Neuronal stem cell (in vitro differentiated cells): Measurements from ENCODE around the gene RTEL1.

ENCODE experiments used
- DNase-seq: peaks from one replicate; pipeline ENCODE4 v3.0.0-alpha.2; 2013; ENCODE audit warnings: low spot score
- H2AFZ ChIP-seq: one replicate; pipeline ENCODE4 v1.6.1; 2013; ENCODE audit warnings: mild to moderate bottlenecking, low read length, inconsistent platforms
- H2AK5ac ChIP-seq: 2 replicates; pipeline ENCODE4 v1.6.1; 2013; ENCODE audit warnings: low read depth, mild to moderate bottlenecking, inconsistent platforms, low read length, moderate library complexity, mixed read lengths
- H2BK120ac ChIP-seq: 2 replicates; pipeline ENCODE4 v1.6.1; 2013; ENCODE audit warnings: low read depth, mild to moderate bottlenecking, inconsistent platforms, low read length, moderate library complexity, mixed read lengths
- H2BK12ac ChIP-seq: one replicate; pipeline ENCODE4 v1.6.1; 2013; ENCODE audit warnings: low read length, inconsistent platforms
- H2BK15ac ChIP-seq: 2 replicates; pipeline ENCODE4 v1.6.1; 2013; ENCODE audit warnings: mild to moderate bottlenecking, low read length, inconsistent platforms, mixed read lengths
- H2BK5ac ChIP-seq: one replicate; pipeline ENCODE4 v1.6.1; 2013; ENCODE audit warnings: inconsistent platforms, mild to moderate bottlenecking, low read length, moderate library complexity
- H3K14ac ChIP-seq: one replicate; pipeline ENCODE4 v1.6.1; 2013; ENCODE audit warnings: low read length, inconsistent platforms
- H3K18ac ChIP-seq: 2 replicates; pipeline ENCODE4 v1.6.1; 2013; ENCODE audit warnings: low read length, inconsistent platforms
- H3K23ac ChIP-seq: 2 replicates; pipeline ENCODE4 v1.6.1; 2013; ENCODE audit warnings: low read depth, mild to moderate bottlenecking, mixed read lengths, low read length, inconsistent platforms; ENCODE audit not compliant: poor library complexity
- H3K27ac ChIP-seq: replicated peaks from 3 replicates; pipeline ENCODE4 v1.5.1; 2013; ENCODE audit warnings: low read length, inconsistent platforms
- H3K27me3 ChIP-seq, 3 experiments: 2 replicates each; pipeline ENCODE4 v1.6.1; 2013; ENCODE audit warnings: low read length in 3 of 3, mild to moderate bottlenecking in 2 of 3, inconsistent platforms in 1 of 3, low read depth in 1 of 3, mixed read lengths in 1 of 3, moderate library complexity in 1 of 3; ENCODE audit not compliant: control insufficient read depth in 3 of 3, insufficient read depth in 3 of 3
- H3K36me3 ChIP-seq, 2 donors: replicated peaks in 1 of 2; 2 replicates each; pipeline ENCODE4 v1.6.1; 2013; ENCODE audit warnings: low read length in 2 of 2; ENCODE audit not compliant: control insufficient read depth in 2 of 2, insufficient read depth in 2 of 2
- H3K4ac ChIP-seq: 2 replicates; pipeline ENCODE4 v1.6.1; 2013; ENCODE audit warnings: inconsistent platforms, mild to moderate bottlenecking, low read length, moderate library complexity
- H3K4me1 ChIP-seq, 2 donors: 1 replicate in 1 of 2; 2 replicates in 1 of 2; pipeline ENCODE4 v1.6.1; 2013; ENCODE audit warnings: low read length in 2 of 2, low read depth in 1 of 2; ENCODE audit not compliant: control insufficient read depth in 2 of 2, insufficient read depth in 1 of 2
- H3K4me2 ChIP-seq: one replicate; pipeline ENCODE4 v1.6.1; 2013; ENCODE audit warnings: mild to moderate bottlenecking, low read length, inconsistent platforms; ENCODE audit not compliant: insufficient read depth, poor library complexity, severe bottlenecking
- H3K4me3 ChIP-seq, 2 donors: 2 replicates each; pipeline ENCODE4 v1.5.1; 2013; ENCODE audit warnings: low read length in 2 of 2, mild to moderate bottlenecking in 2 of 2, inconsistent platforms in 1 of 2, moderate library complexity in 1 of 2
- H3K79me1 ChIP-seq: one replicate; pipeline ENCODE4 v1.6.1; 2013; ENCODE audit warnings: low read depth, mild to moderate bottlenecking, inconsistent platforms, low read length, moderate library complexity
- H3K9ac ChIP-seq: one replicate; pipeline ENCODE4 v1.6.1; 2013; ENCODE audit warnings: mild to moderate bottlenecking, low read depth, low read length, inconsistent platforms; ENCODE audit not compliant: poor library complexity
- H3K9me3 ChIP-seq, 2 donors: replicated peaks in 1 of 2; 2 replicates each; pipeline versions ENCODE3 to v1.6.1; 2013; ENCODE audit warnings: low read length in 2 of 2, mild to moderate bottlenecking in 2 of 2, inconsistent platforms in 1 of 2, low read depth in 1 of 2, mixed read lengths in 1 of 2, moderate library complexity in 1 of 2; ENCODE audit not compliant: control insufficient read depth in 2 of 2, insufficient read depth in 1 of 2
- H4K8ac ChIP-seq: one replicate; pipeline ENCODE4 v1.6.1; 2013; ENCODE audit warnings: low read depth, mild to moderate bottlenecking, inconsistent platforms, low read length, moderate library complexity
- H4K91ac ChIP-seq: one replicate; pipeline ENCODE4 v1.6.1; 2013; ENCODE audit warnings: low read length, low read depth, mild to moderate bottlenecking, inconsistent platforms; ENCODE audit not compliant: poor library complexity
- WGBS, 2 donors: extraction: QIAGEN DNeasy Blood & Tissue Kit; methylation state at CpG; one replicate each; pipeline ENCODE4 v1.1.7; 2013; ENCODE audit warnings: missing lambda C conversion rate in 2 of 2, mixed read lengths in 1 of 2; ENCODE audit not compliant: insufficient read length in 2 of 2, insufficient replicate concordance in 1 of 2; ENCODE audit errors: extremely low coverage in 2 of 2; 5-methylcytosine and 5-hydroxymethylcytosine counted together

Gene RTEL1

GRCh38 chr20:63687419-63688178 is 29.5 kb downstream of the RTEL1 start:
- H2BK5ac ChIP-seq: peak overlapping the region; percentile 88
- no peak overlapping the region for H3K4ac ChIP-seq
- no peaks in the 10 kb centered on the region for H3K27me3 ChIP-seq
- H4K91ac ChIP-seq: no peak overlapping the region
- peak overlapping the region; percentile 70 for H3K18ac ChIP-seq
- H3K4me1 ChIP-seq: peaks cover 13 to 17% of the 10 kb centered on the region in 2 donors
- H4K8ac ChIP-seq: no peak overlapping the region
- H3K14ac ChIP-seq: peak overlapping the region; percentile 82
- H2AFZ ChIP-seq: no peak overlapping the region
- no CpG with 5 or more reads among the region's 29 CpGs for WGBS, 2 donors
- peaks cover 2% of the 10 kb centered on the region for H3K79me1 ChIP-seq
- H2BK120ac ChIP-seq: peak overlapping the region; percentile 96
- H2BK12ac ChIP-seq: no peak overlapping the region
- peaks cover 0 to 14% of the 10 kb centered on the region in 2 donors for H3K36me3 ChIP-seq
- peaks cover 0 to 1% of the 10 kb centered on the region in 2 donors for H3K9me3 ChIP-seq
- H2BK15ac ChIP-seq: peak overlapping the region; percentile 49
- peak overlapping the region; percentile 43 for H3K23ac ChIP-seq
- H3K27ac ChIP-seq: no peak overlapping the region
- peak overlapping the region; percentile 60 for H3K9ac ChIP-seq
- H3K4me3 ChIP-seq: no peak overlapping the region
- H3K4me2 ChIP-seq: no peak overlapping the region
- H2AK5ac ChIP-seq: peak overlapping the region; percentile 92
- DNase-seq: no peak

- no CpG with 5 or more reads among the region's 31 CpGs for WGBS, 2 donors
- Histone ChIP-seq H4K91ac (no peak overlapping the region), H3K9ac (no peak overlapping the region), H3K27ac (no peak overlapping the region), H3K18ac (peak overlapping the region; percentile 64), H3K4me1 (peaks cover 12 to 17% of the 10 kb centered on the region in 2 donors), H4K8ac (no peak overlapping the region), H3K9me3 (peaks cover 0 to 1% of the 10 kb centered on the region in 2 donors), H2BK12ac (no peak overlapping the region), H3K23ac (peak overlapping the region; percentile 80), H2BK15ac (no peak overlapping the region), H3K4ac (peak overlapping the region; percentile 66), H2BK5ac (no peak overlapping the region), H2BK120ac (no peak overlapping the region), H2AFZ (no peak overlapping the region), H3K27me3 (no peaks in the 10 kb centered on the region), H3K79me1 (peaks cover 2% of the 10 kb centered on the region), H2AK5ac (no peak overlapping the region), H3K14ac (peak overlapping the region; percentile 21), H3K36me3 (peaks cover 0 to 9% of the 10 kb centered on the region in 2 donors), H3K4me2 (no peak overlapping the region), H3K4me3 (no peak overlapping the region)
- DNase-seq: no peak
These were observed 30.3 kb downstream of the RTEL1 start for GRCh38 chr20:63688228-63689045.

- no CpG with 5 or more reads among the region's 44 CpGs for WGBS, 2 donors
- Histone ChIP-seq H3K4ac (no peak overlapping the region), H3K36me3 (peaks cover 0 to 13% of the 10 kb centered on the region in 2 donors), H2BK12ac (peak overlapping the region; percentile 41), H3K27me3 (no peaks in the 10 kb centered on the region), H4K91ac (no peak overlapping the region), H3K9ac (no peak overlapping the region), H2AK5ac (peak overlapping the region; percentile 70), H2BK5ac (no peak overlapping the region), H3K14ac (peak overlapping the region; percentile 21), H2BK15ac (peak overlapping the region; percentile 75), H3K23ac (no peak overlapping the region), H3K18ac (peak overlapping the region; percentile 48), H3K4me1 (peaks cover 12 to 17% of the 10 kb centered on the region in 2 donors), H2AFZ (no peak overlapping the region), H3K9me3 (peaks cover 0 to 3% of the 10 kb centered on the region in 2 donors), H3K4me3 (no peak overlapping the region), H3K79me1 (no peaks in the 10 kb centered on the region), H2BK120ac (no peak overlapping the region), H4K8ac (no peak overlapping the region), H3K4me2 (no peak overlapping the region), H3K27ac (no peak overlapping the region)
- no peak for DNase-seq
These were observed 31.2 kb downstream of the RTEL1 start for GRCh38 chr20:63689046-63690002.
